Peyer's patch (tissue), 4 donors: ENCODE measurements around the gene SRRM2.

ENCODE experiments used
- POLR2A ChIP-seq, 2 donors: fragments of 450-650 bp; IDR thresholded peaks; one replicate each; pipeline ENCODE4 v1.5.1; 2017; ENCODE audit warnings: antibody characterized with exemption in 2 of 2, mild to moderate bottlenecking in 2 of 2, moderate library complexity in 2 of 2
- TF ChIP-seq, protein P1 (sequence below), 6 experiments: fragments of 450-650 bp in 4 of 6; fragments of 200-600 bp in 2 of 6; sonication (generic) in 1 of 6; IDR thresholded peaks; one replicate each; pipeline ENCODE4 v1.5.1; 2017 to 2019; ENCODE audit warnings: antibody characterized with exemption in 6 of 6, mild to moderate bottlenecking in 3 of 6, moderate library complexity in 1 of 6

DNA sequence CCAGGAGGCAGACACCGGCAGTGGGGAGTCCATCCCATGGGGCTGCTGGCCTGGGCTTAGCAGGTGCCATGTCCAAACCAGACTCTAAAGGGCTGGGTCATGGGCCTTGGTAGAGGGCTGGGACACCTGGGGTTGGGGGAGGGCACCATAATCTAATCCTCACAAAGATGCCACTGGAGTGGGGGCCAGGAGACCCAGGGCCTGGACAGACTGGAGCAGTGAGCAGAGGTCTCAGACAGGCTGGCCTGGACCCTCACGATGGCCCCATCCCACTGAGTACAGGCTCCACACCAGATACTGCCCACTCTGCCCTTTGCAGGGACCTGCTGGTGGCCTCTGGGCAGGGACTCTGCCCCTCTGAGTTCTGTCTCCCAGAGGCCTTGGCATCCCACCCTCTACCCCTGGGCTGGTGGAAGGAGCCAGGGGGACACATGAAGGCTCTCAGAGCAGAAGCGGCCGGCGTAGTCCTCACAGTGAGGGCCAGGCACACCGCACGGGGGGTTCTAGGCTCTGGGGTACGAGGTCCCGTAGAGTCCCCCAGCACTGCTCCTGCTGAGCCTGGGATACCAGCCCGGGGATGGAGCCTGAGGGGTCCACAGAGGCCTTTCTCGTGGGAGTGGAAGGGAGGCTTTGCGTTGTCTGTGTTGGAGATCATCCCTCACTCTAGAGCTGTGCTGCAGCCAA is 10.0 kb upstream of the SRRM2 start:
- TF ChIP-seq, protein P1, sequence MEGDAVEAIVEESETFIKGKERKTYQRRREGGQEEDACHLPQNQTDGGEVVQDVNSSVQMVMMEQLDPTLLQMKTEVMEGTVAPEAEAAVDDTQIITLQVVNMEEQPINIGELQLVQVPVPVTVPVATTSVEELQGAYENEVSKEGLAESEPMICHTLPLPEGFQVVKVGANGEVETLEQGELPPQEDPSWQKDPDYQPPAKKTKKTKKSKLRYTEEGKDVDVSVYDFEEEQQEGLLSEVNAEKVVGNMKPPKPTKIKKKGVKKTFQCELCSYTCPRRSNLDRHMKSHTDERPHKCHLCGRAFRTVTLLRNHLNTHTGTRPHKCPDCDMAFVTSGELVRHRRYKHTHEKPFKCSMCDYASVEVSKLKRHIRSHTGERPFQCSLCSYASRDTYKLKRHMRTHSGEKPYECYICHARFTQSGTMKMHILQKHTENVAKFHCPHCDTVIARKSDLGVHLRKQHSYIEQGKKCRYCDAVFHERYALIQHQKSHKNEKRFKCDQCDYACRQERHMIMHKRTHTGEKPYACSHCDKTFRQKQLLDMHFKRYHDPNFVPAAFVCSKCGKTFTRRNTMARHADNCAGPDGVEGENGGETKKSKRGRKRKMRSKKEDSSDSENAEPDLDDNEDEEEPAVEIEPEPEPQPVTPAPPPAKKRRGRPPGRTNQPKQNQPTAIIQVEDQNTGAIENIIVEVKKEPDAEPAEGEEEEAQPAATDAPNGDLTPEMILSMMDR (IDR thresholded peaks at IDR 0.05) = no peak
- TF ChIP-seq POLR2A (IDR thresholded peaks at IDR 0.05) = no peak
